BJ (cell line): ENCODE measurements around the gene IL17RA. TPM values are rescaled to one million over a fixed set of nuclear protein-coding genes. Genes with fewer than 3 reads are reported as not detected.

Experiments
- CTCF ChIA-PET: fragments of 350-600 bp; formaldehyde crosslinking; extraction: SDS; loops from one replicate; lab custom pipeline; 2021; ENCODE audit warnings: antibody characterized with exemption, inconsistent platforms; lab: Yijun Ruan, JAX
- POLR2A ChIA-PET: fragments of 300-600 bp; sonication (Branson Sonifier 250); formaldehyde crosslinking; extraction: SDS; loops from one replicate; lab custom pipeline; 2021; ENCODE audit warnings: antibody characterized with exemption; lab: Charles Lee
- DNase-seq: peaks from one replicate; pipeline ENCODE4 v3.0.0-alpha.2; 2011; ENCODE audit warnings: low read depth
- H3K27me3 ChIP-seq: 2 replicates; pipeline ENCODE4 v1.6.0; 2011; ENCODE audit warnings: low read length; ENCODE audit not compliant: control insufficient read depth, insufficient read depth
- H3K36me3 ChIP-seq: 2 replicates; pipeline ENCODE4 v1.5.1; 2011; ENCODE audit warnings: low read length; ENCODE audit not compliant: control insufficient read depth, insufficient read depth
- H3K4me3 ChIP-seq: 2 replicates; pipeline ENCODE4 v1.5.1; 2011; ENCODE audit warnings: low read depth, mild to moderate bottlenecking, control low read depth, low read length
- CTCF ChIP-seq: IDR thresholded peaks from 2 replicates; pipeline ENCODE4 v1.5.1; 2011; ENCODE audit warnings: low read depth, mild to moderate bottlenecking, control low read depth, inconsistent platforms, low read length, moderate library complexity; ENCODE audit not compliant: insufficient read depth
- polyA plus RNA-seq: library from polyadenylated mRNA; depleted of rRNA; stranded (reverse); fragments of >200 nt; gene quantifications from 2 replicates; pipeline ENCODE4 v1.2.3, GENCODE V29; 2011

The IL17RA gene
- polyA plus RNA-seq, 1 experiment: 27.0 TPM

DNA sequence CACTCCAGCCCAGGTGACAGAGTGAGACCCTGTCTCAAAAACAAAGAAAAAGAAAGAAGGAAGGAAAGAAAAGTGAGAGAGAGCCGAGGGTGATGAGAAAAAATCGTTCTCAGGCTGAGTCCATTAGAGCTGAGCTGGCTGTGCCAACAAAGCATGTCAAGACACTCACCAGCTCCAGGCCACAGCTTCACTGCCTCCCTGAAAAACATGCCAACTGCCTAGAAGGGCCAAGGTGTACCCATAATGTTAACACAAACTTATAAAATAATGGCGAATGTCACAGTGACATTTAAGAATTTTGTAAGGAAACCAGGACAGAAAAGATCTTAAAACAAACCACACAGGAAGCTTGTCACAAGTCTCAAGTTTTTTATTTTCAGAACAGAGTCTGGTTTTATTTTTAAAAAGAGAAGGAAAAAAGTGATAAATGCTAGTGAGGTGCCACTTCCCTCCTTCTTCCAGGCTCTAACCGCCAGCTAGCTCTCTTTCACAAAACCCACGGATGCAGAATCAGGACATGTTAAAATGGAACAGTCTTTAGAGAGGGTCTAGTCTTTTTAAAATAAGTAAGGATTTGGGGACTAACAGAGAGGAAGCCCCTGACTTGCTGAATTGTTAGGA lies 31.3 kb downstream of the IL17RA start:
- Histone ChIP-seq H3K4me3 (no peak overlapping the region), H3K27me3 (peaks cover 5% of the 10 kb centered on the region), H3K36me3 (0 out of 2 replicates have a peak, but pooled peaks cover 1% of the 10 kb centered on the region)
- DNase-seq: no peak
- ChIA-PET CTCF (interaction anchor here (0.9 to 1.9 kb wide), 2 partner anchors 41 to 55 kb away, joined by 5 to 8 read pairs; no protein-coding TSS in a partner anchor), POLR2A (no interaction called here)
- TF ChIP-seq CTCF: no peak

- no peak for DNase-seq
- Histone ChIP-seq H3K27me3 (peaks cover 5% of the 10 kb centered on the region), H3K36me3 (no peaks in the 10 kb centered on the region), H3K4me3 (no peak overlapping the region)
- no peak for TF ChIP-seq CTCF
- CTCF ChIA-PET: interaction anchor here (0.7 to 1.9 kb wide), 4 partner anchors 18 to 59 kb away, joined by 3 to 8 read pairs (median 3); no protein-coding TSS in a partner anchor
- POLR2A ChIA-PET: no interaction called here
These were observed 32.0 kb downstream of the IL17RA start for GRCh38 chr22:17116572-17117330.

- CTCF ChIA-PET: interaction anchor here (0.7 to 1.2 kb wide), 3 partner anchors 19 to 60 kb away, joined by 3 read pairs; no protein-coding TSS in a partner anchor
- TF ChIP-seq CTCF: no peak
- no peak for DNase-seq
These were observed 32.6 kb downstream of the IL17RA start for GRCh38 chr22:17117400-17117799.

GRCh38 chr22:17117890-17118289 lies 33.1 kb downstream of the IL17RA start:
- H3K27me3 ChIP-seq: peaks cover 9% of the 10 kb centered on the region
- no peaks in the 10 kb centered on the region for H3K36me3 ChIP-seq
- ChIA-PET CTCF (interaction anchor here (1.1 to 1.2 kb wide), 2 partner anchors 19 to 23 kb away, joined by 3 read pairs; no protein-coding TSS in a partner anchor), POLR2A (no interaction called here)
- DNase-seq: no peak
- H3K4me3 ChIP-seq: no peak overlapping the region
- no peak for TF ChIP-seq CTCF

More at GRCh38 chr22:17117400-17117799, 32.6 kb downstream of the IL17RA start:
- Histone ChIP-seq H3K36me3 (no peaks in the 10 kb centered on the region), H3K27me3 (peaks cover 9% of the 10 kb centered on the region), H3K4me3 (no peak overlapping the region)
- POLR2A ChIA-PET: no interaction called here

DNA sequence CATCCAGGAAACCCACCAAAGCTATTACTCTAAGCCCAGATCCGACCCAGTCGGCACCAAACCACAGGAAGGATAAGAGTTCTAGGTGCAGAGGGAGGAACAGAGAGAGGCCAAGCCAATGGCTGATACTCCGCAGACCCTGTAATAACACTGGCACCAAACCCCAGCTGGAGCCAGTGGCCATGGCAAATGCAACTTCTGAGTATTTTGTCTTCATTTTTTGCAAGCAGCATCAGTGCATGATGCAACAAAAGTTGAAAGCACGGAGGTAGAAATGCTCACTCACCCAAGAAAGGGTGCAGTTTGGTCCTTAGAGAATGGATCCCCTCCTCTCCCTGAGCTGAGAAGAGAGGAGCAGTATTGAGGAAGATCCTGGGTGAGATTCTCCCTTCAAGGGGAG lies 33.5 kb downstream of the IL17RA start:
- Histone ChIP-seq H3K4me3 (no peak overlapping the region), H3K27me3 (peaks cover 10% of the 10 kb centered on the region), H3K36me3 (no peaks in the 10 kb centered on the region)
- CTCF ChIA-PET: interaction anchor here (1.2 kb wide), 1 partner anchor 20 kb away, joined by 3 read pairs; no protein-coding TSS in a partner anchor
- DNase-seq: no peak
- POLR2A ChIA-PET: no interaction called here
- no peak for TF ChIP-seq CTCF
